H9 (cell line): ENCODE results near the gene TMEM273. TPM values are rescaled to one million over a fixed set of nuclear protein-coding genes. Genes with fewer than 3 reads are reported as not detected.

Experiments used
- DNase-seq: peaks from one replicate; pipeline ENCODE4 v3.0.0-alpha.2; 2017
- H2AFZ ChIP-seq: one replicate; pipeline ENCODE4 v1.6.1; 2013; ENCODE audit warnings: mild to moderate bottlenecking, low read length, control low read depth, moderate library complexity
- H2AK5ac ChIP-seq: 2 replicates; pipeline ENCODE4 v1.6.1; 2013; ENCODE audit warnings: low read length, control low read depth, mixed read lengths; ENCODE audit not compliant: insufficient read length
- H2BK120ac ChIP-seq: one replicate; pipeline ENCODE4 v1.6.1; 2013; ENCODE audit warnings: low read depth, mild to moderate bottlenecking, low read length, control low read depth, inconsistent platforms; ENCODE audit not compliant: poor library complexity, severe bottlenecking
- H2BK12ac ChIP-seq: 2 replicates; pipeline ENCODE4 v1.6.1; 2013; ENCODE audit warnings: low read length, control low read depth, mixed read lengths, low read depth; ENCODE audit not compliant: insufficient read length
- H2BK15ac ChIP-seq: 2 replicates; pipeline ENCODE4 v1.6.1; 2013; ENCODE audit warnings: low read depth, low read length, control low read depth
- H2BK20ac ChIP-seq: one replicate; pipeline ENCODE4 v1.6.1; 2013; ENCODE audit warnings: low read depth, mild to moderate bottlenecking, low read length, control low read depth, inconsistent platforms; ENCODE audit not compliant: poor library complexity, severe bottlenecking
- H2BK5ac ChIP-seq: 2 replicates; pipeline ENCODE4 v1.6.1; 2013; ENCODE audit warnings: low read length, control low read depth, mixed read lengths; ENCODE audit not compliant: insufficient read length
- H3K14ac ChIP-seq: 2 replicates; pipeline ENCODE4 v1.6.1; 2013; ENCODE audit warnings: low read length, control low read depth; ENCODE audit not compliant: insufficient read depth
- H3K18ac ChIP-seq: 2 replicates; pipeline ENCODE4 v1.6.1; 2013; ENCODE audit warnings: low read depth, mild to moderate bottlenecking, mixed read lengths, low read length, control low read depth; ENCODE audit not compliant: insufficient read length
- H3K23ac ChIP-seq: 2 replicates; pipeline ENCODE4 v1.6.1; 2013; ENCODE audit warnings: low read length, control low read depth, mixed read lengths, low read depth; ENCODE audit not compliant: insufficient read length
- H3K23me2 ChIP-seq: 2 replicates; pipeline ENCODE4 v1.6.1; 2013; ENCODE audit warnings: low read depth, mild to moderate bottlenecking, mixed read lengths, low read length, control low read depth; ENCODE audit not compliant: insufficient read length, poor library complexity, severe bottlenecking
- H3K27ac ChIP-seq: 2 replicates; pipeline ENCODE4 v1.5.1; 2013; ENCODE audit warnings: low read length, control low read depth, mixed read lengths, low read depth; ENCODE audit not compliant: insufficient read length
- H3K27me3 ChIP-seq: 2 replicates; pipeline ENCODE4 v1.6.1; 2013; ENCODE audit warnings: low read length, control low read depth, inconsistent platforms; ENCODE audit not compliant: insufficient read depth
- H3K4ac ChIP-seq: 2 replicates; pipeline ENCODE4 v1.6.1; 2013; ENCODE audit warnings: low read depth, mild to moderate bottlenecking, control low read depth, inconsistent platforms, low read length, moderate library complexity
- H3K4me1 ChIP-seq: 2 replicates; pipeline ENCODE4 v1.6.1; 2013; ENCODE audit warnings: low read length, control low read depth, inconsistent platforms; ENCODE audit not compliant: insufficient read depth
- H3K4me2 ChIP-seq: 2 replicates; pipeline ENCODE4 v1.6.1; 2013; ENCODE audit warnings: low read length, control low read depth, mixed read lengths; ENCODE audit not compliant: insufficient read length, insufficient read depth
- H3K56ac ChIP-seq: 2 replicates; pipeline ENCODE4 v1.6.1; 2013; ENCODE audit warnings: low read depth, mild to moderate bottlenecking, mixed read lengths, low read length, control low read depth; ENCODE audit not compliant: insufficient read length
- H3K79me1 ChIP-seq: 2 replicates; pipeline ENCODE4 v1.6.1; 2013; ENCODE audit warnings: low read depth, mild to moderate bottlenecking, moderate library complexity, low read length, control low read depth, inconsistent platforms; ENCODE audit not compliant: insufficient read depth, poor library complexity, severe bottlenecking
- H3K79me2 ChIP-seq: 2 replicates; pipeline ENCODE4 v1.6.1; 2013; ENCODE audit warnings: low read length, control low read depth, inconsistent platforms; ENCODE audit not compliant: insufficient read depth
- H3K9ac ChIP-seq: 2 replicates; pipeline ENCODE4 v1.6.1; 2013; ENCODE audit warnings: low read length, control low read depth, mixed read lengths; ENCODE audit not compliant: insufficient read length; ENCODE audit errors: extremely low read depth
- H3K9me3 ChIP-seq: one replicate; pipeline ENCODE4 v1.6.1; 2013; ENCODE audit warnings: low read depth, low read length, inconsistent platforms; ENCODE audit not compliant: control insufficient read depth
- H3T11ph ChIP-seq: one replicate; pipeline ENCODE4 v1.6.1; 2013; ENCODE audit warnings: mild to moderate bottlenecking, low read length, control low read depth, inconsistent platforms
- H4K20me1 ChIP-seq: one replicate; pipeline ENCODE4 v1.6.1; 2013; ENCODE audit not compliant: control insufficient read depth, insufficient read length, insufficient read depth
- H4K5ac ChIP-seq: 2 replicates; pipeline ENCODE4 v1.6.1; 2013; ENCODE audit warnings: low read depth, mild to moderate bottlenecking, mixed read lengths, low read length, control low read depth; ENCODE audit not compliant: insufficient read length
- H4K8ac ChIP-seq: replicated peaks from 2 replicates; pipeline ENCODE4 v1.6.1; 2013; ENCODE audit warnings: low read length, control low read depth, mixed read lengths, low read depth; ENCODE audit not compliant: insufficient read length
- H4K91ac ChIP-seq: 2 replicates; pipeline ENCODE4 v1.6.1; 2013; ENCODE audit warnings: low read depth, mild to moderate bottlenecking, moderate library complexity, mixed read lengths, low read length, control low read depth; ENCODE audit not compliant: insufficient read length
- H3K27ac Mint-ChIP-seq, 3 experiments: 2 replicates in 2 of 3; 3 replicates in 1 of 3; pipeline ENCODE4 v1.8.0; 2020 to 2021; ENCODE audit warnings: mixed read lengths in 3 of 3, mild to moderate bottlenecking in 1 of 3, moderate library complexity in 1 of 3
- H3K27me3 Mint-ChIP-seq: 2 replicates; pipeline ENCODE4 v1.8.0; 2021; ENCODE audit warnings: low read depth, mild to moderate bottlenecking, moderate library complexity, mixed read lengths
- H3K36me3 Mint-ChIP-seq, 3 experiments: 2 replicates in 2 of 3; 3 replicates in 1 of 3; pipeline ENCODE4 v1.8.0; 2020 to 2021; ENCODE audit warnings: low read depth in 3 of 3, mixed read lengths in 3 of 3; ENCODE audit not compliant: insufficient read depth in 1 of 3
- H3K4me1 Mint-ChIP-seq, 2 experiments: 2 replicates each; pipeline ENCODE4 v1.8.0; 2020; ENCODE audit warnings: mixed read lengths in 2 of 2
- H3K4me3 Mint-ChIP-seq, 2 experiments: 2 replicates in 1 of 2; 3 replicates in 1 of 2; pipeline ENCODE4 v1.8.0; 2020 to 2021; ENCODE audit warnings: mild to moderate bottlenecking in 2 of 2, mixed read lengths in 2 of 2, moderate library complexity in 1 of 2
- H3K9me3 Mint-ChIP-seq, 2 experiments: 2 replicates in 1 of 2; 3 replicates in 1 of 2; pipeline ENCODE4 v1.8.0; 2020; ENCODE audit warnings: mild to moderate bottlenecking in 2 of 2, mixed read lengths in 2 of 2, moderate library complexity in 1 of 2
- CTCF ChIP-seq: fragments of 200-600 bp; sonication (generic); conservative IDR thresholded peaks from 3 replicates; pipeline ENCODE4 v1.8.0; 2021; ENCODE audit warnings: antibody characterized with exemption, mild to moderate bottlenecking
- WGBS: extraction: QIAGEN DNeasy Blood & Tissue Kit; methylation state at CpG from one replicate; pipeline ENCODE4 v1.1.7; 2013; ENCODE audit warnings: missing lambda C conversion rate, low lambda C conversion rate, mixed read lengths; ENCODE audit not compliant: insufficient read length; ENCODE audit errors: extremely low coverage; 5-methylcytosine and 5-hydroxymethylcytosine counted together
- total RNA-seq: library from RNA; stranded (reverse); gene quantifications from 2 replicates; pipeline ENCODE4 v1.2.1, GENCODE V29; 2021

Gene TMEM273
- total RNA-seq, 1 experiment from 2014 or later: not detected

- no peaks in the 10 kb centered on the region for H3K4me1 ChIP-seq
- no peaks in the 10 kb centered on the region for H4K20me1 ChIP-seq
- no CpG with 5 or more reads among the region's 95 CpGs for WGBS
- H3T11ph ChIP-seq: no peak within 1 kb of the TSS
- Mint-ChIP-seq H3K27ac (no peak within 1 kb of the TSS), H3K4me3 (peak within 1 kb of the TSS; percentile 69 to 85), H3K27me3 (peaks cover 34% of the 10 kb centered on the region), H3K9me3 (no peaks in the 10 kb centered on the region), H3K4me1 (peaks cover 5 to 7% of the 10 kb centered on the region in 2 experiments; a peak in 2 of 4 replicates), H3K36me3 (no peaks in the 10 kb centered on the region)
- no peak within 1 kb of the TSS for H4K91ac ChIP-seq
- peak; percentile 32 for DNase-seq
- no peak within 1 kb of the TSS for H2BK120ac ChIP-seq
- no peak within 1 kb of the TSS for H2BK15ac ChIP-seq
- H4K5ac ChIP-seq: no peak within 1 kb of the TSS
- H3K23me2 ChIP-seq: peaks cover 5% of the 10 kb centered on the region
- H3K18ac ChIP-seq: peak within 1 kb of the TSS; percentile 71
- H3K79me2 ChIP-seq: no peaks in the 10 kb centered on the region
- H2BK5ac ChIP-seq: no peak within 1 kb of the TSS
- no peak within 1 kb of the TSS for H2AK5ac ChIP-seq
- H3K14ac ChIP-seq: 0 out of 2 replicates have a peak within 1 kb of the TSS, but pooled peaks have one; percentile 8
- no peak within 1 kb of the TSS for H4K8ac ChIP-seq
- no peak within 1 kb of the TSS for H3K23ac ChIP-seq
- H3K27me3 ChIP-seq: no peaks in the 10 kb centered on the region; the same call in 1 of the 2 replicates
- TF ChIP-seq CTCF: no peak
- no peaks in the 10 kb centered on the region for H3K9me3 ChIP-seq
- H2BK20ac ChIP-seq: no peak within 1 kb of the TSS
- no peak within 1 kb of the TSS for H3K27ac ChIP-seq
- H3K79me1 ChIP-seq: no peaks in the 10 kb centered on the region
- H3K9ac ChIP-seq: peak within 1 kb of the TSS; percentile 4
- H2AFZ ChIP-seq: no peak within 1 kb of the TSS
- H3K56ac ChIP-seq: no peak within 1 kb of the TSS
- no peak within 1 kb of the TSS for H3K4ac ChIP-seq
- H2BK12ac ChIP-seq: no peak within 1 kb of the TSS
- peak within 1 kb of the TSS; percentile 88 for H3K4me2 ChIP-seq
Measured at GRCh38 chr10:49115015-49115795, 73.0 kb downstream of the TMEM273 start, which contains the start of gene VSTM4. TSS of gene VSTM4 (minus strand) at chr10:49115522. CDS start at chr10:49115485, 37 bp downstream.
